ENCODE measurements around the gene CRYL1. TPM values are rescaled to one million over a fixed set of nuclear protein-coding genes. Genes with fewer than 3 reads are reported as not detected.

The CRYL1 gene
- total RNA-seq, 1 experiment from 2014 or later: 26.5 TPM

GRCh38 chr13:20392530-20392929 is 133.1 kb downstream of the CRYL1 start:
- intact Hi-C loops (cut with micrococcal nuclease): no loop called here
- ChIA-PET RAD21 (ENCODE audit: low non-redundant PET in 1 of 2, low total read pairs in 2 of 2, uncharacterized antibody in 2 of 2, unreplicated experiment in 2 of 2) (no interaction called here), POLR2A (no interaction called here), CTCF (no interaction called here)
- Histone ChIP-seq H4K20me1 (ENCODE audit: insufficient read depth) (no peaks in the 10 kb centered on the region), H3K4me2 (ENCODE audit: low read length) (no peak overlapping the region), H3K79me2 (ENCODE audit: insufficient read depth, low read length) (no peaks in the 10 kb centered on the region), H3K27ac (ENCODE audit: low read depth, low read length) (no peak overlapping the region), H3K27me3 (ENCODE audit: insufficient read depth, low read length) (no peaks in the 10 kb centered on the region), H3K36me3 (ENCODE audit: control insufficient read depth in 1 of 2, insufficient read depth in 2 of 2, low read length in 2 of 2) (no peaks in the 10 kb centered on the region), H3K9me2 (ENCODE audit: insufficient read depth) (no peaks in the 10 kb centered on the region), H2AFZ (ENCODE audit: low read depth, low read length, poor library complexity, severe bottlenecking) (no peak overlapping the region), H3K9me3 (ENCODE audit: control insufficient read depth in 1 of 2, insufficient read depth in 1 of 2, low read depth in 1 of 2, low read length in 2 of 2) (no peaks in the 10 kb centered on the region), H3K4me3 (replicated peaks in 1 of 2; ENCODE audit: low read depth in 1 of 2, low read length in 2 of 2) (no peak overlapping the region), H3K9ac (ENCODE audit: low read length) (no peak overlapping the region), H3K4me1 (ENCODE audit: control insufficient read depth in 1 of 2, insufficient read depth in 2 of 2, low read length in 2 of 2) (peaks cover 2 to 5% of the 10 kb centered on the region in 2 experiments; a peak in 2 of 4 replicates)
- DNase-seq (ENCODE audit: low read depth, low spot score) (no peak), ATAC-seq (no peak)
- TF ChIP-seq, protein P1, sequence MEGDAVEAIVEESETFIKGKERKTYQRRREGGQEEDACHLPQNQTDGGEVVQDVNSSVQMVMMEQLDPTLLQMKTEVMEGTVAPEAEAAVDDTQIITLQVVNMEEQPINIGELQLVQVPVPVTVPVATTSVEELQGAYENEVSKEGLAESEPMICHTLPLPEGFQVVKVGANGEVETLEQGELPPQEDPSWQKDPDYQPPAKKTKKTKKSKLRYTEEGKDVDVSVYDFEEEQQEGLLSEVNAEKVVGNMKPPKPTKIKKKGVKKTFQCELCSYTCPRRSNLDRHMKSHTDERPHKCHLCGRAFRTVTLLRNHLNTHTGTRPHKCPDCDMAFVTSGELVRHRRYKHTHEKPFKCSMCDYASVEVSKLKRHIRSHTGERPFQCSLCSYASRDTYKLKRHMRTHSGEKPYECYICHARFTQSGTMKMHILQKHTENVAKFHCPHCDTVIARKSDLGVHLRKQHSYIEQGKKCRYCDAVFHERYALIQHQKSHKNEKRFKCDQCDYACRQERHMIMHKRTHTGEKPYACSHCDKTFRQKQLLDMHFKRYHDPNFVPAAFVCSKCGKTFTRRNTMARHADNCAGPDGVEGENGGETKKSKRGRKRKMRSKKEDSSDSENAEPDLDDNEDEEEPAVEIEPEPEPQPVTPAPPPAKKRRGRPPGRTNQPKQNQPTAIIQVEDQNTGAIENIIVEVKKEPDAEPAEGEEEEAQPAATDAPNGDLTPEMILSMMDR (IDR thresholded peaks at IDR 0.05 in 2 of 3, conservative IDR thresholded peaks at IDR 0.05 in 1 of 3; ENCODE audit: borderline replicate concordance in 1 of 3, insufficient read depth in 1 of 3, low read depth in 2 of 3, low read length in 2 of 3): no peak
- TF ChIP-seq TCF7L2 (IDR thresholded peaks at IDR 0.05; ENCODE audit: borderline replicate concordance, extremely low read depth, insufficient read depth, insufficient read length): no peak
- TF ChIP-seq YY1 (IDR thresholded peaks at IDR 0.05; ENCODE audit: extremely low read depth, insufficient replicate concordance, low read depth, low read length): no peak
- TF ChIP-seq POLR2A (IDR thresholded peaks at IDR 0.05; ENCODE audit: borderline replicate concordance, extremely low read depth, insufficient read depth, insufficient read length): no peak
- TF ChIP-seq, protein P2, sequence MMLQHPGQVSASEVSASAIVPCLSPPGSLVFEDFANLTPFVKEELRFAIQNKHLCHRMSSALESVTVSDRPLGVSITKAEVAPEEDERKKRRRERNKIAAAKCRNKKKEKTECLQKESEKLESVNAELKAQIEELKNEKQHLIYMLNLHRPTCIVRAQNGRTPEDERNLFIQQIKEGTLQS (IDR thresholded peaks at IDR 0.05): no peak
- TF ChIP-seq SIN3A (IDR thresholded peaks at IDR 0.05; ENCODE audit: low read depth): no peak
- no peak for TF ChIP-seq EZH2phosphoT487 (IDR thresholded peaks at IDR 0.05; ENCODE audit: borderline replicate concordance)
- TF ChIP-seq, protein P3, sequence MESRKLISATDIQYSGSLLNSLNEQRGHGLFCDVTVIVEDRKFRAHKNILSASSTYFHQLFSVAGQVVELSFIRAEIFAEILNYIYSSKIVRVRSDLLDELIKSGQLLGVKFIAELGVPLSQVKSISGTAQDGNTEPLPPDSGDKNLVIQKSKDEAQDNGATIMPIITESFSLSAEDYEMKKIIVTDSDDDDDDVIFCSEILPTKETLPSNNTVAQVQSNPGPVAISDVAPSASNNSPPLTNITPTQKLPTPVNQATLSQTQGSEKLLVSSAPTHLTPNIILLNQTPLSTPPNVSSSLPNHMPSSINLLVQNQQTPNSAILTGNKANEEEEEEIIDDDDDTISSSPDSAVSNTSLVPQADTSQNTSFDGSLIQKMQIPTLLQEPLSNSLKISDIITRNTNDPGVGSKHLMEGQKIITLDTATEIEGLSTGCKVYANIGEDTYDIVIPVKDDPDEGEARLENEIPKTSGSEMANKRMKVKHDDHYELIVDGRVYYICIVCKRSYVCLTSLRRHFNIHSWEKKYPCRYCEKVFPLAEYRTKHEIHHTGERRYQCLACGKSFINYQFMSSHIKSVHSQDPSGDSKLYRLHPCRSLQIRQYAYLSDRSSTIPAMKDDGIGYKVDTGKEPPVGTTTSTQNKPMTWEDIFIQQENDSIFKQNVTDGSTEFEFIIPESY (IDR thresholded peaks at IDR 0.05; ENCODE audit: extremely low read depth, insufficient replicate concordance, low read length): no peak
- TF ChIP-seq FOSL1 (IDR thresholded peaks at IDR 0.05; ENCODE audit: low read depth): no peak
- TF ChIP-seq SP1 (IDR thresholded peaks at IDR 0.05; ENCODE audit: low read depth): no peak
- TF ChIP-seq REST (IDR thresholded peaks at IDR 0.05; ENCODE audit: low read depth): no peak
- no peak for TF ChIP-seq EGR1 (IDR thresholded peaks at IDR 0.05; ENCODE audit: low read depth)
- BruUV-seq (replicated peaks): no TSS peak

All from HCT116 (cell line).